Fibroblast of skin of left quadriceps (primary cell): ENCODE data around the gene LRRC75A.

Experiments
- DNase-seq, 2 experiments: peaks; one replicate each; pipeline ENCODE4 v3.0.0-alpha.2; 2013; ENCODE audit warnings: low read depth in 2 of 2

The LRRC75A gene

DNA sequence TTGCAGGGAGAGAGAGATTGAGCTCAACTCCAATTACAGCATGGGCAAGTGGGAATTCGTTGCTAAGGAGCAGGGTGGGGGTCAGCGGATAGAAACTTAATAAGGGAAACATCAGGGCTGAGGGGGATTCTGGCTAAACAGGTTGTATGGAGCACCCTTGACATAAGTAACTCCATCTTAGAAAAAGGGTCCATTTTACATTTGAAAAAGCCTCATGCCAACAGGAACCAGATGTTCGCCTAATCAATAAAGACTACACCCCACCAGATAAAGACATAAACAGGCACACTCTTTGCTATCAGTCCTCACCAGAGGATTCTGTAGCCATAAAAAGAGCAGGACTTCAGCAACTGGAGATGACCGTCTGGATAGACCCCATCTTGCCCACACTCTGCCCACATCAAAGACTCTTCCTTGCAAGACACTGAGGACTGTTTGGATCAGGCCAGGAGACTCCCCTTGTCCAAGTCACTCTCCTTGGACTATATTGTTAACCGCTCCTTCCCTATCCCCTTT, 1.6 kb upstream of the LRRC75A start:
- no peak for DNase-seq

DNA sequence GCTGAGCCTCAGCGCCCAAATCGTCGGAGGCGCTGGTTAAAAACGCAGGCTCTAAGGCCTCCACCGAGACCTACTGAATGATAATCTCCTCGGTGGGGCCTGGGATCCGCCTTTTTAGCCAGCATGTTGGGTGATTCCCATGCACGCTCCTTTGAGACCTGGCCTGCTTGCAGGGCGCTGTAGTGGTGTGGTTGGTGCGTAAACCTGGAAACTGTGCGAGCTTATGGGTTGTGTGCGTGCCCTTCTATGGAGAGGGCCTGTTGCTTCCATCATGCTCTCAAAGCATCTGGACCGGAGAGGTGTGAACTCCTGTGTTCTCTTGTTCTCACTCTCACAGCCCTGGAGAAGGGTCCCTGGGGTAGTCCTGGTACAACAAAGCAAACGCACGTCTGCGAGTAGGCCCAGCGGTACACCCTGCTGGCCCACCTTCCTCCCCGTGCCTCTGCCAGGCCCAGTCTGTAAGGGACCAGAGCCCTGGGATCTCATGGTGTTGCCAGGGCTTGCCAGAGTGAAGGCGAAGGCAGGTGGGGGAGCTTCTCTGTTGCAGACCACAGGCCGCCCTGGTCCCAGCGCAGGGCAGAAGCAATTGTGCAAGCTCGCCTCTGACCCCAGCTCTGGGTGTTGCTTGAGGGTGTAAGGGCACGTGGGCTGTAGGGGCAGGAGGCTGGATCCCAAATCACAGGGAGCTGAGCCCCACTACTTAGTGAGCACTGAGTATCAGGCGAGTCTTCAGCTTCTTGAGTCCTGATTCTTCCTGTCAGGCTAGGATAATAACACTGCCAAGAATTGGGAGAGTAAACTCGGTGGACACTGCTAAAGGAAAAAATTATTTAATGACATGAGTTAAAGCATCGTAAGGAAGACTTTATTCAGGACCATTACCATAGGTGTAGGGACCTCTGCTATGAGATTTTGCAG, 879 bp upstream of the LRRC75A start:
- no peak for DNase-seq

DNA sequence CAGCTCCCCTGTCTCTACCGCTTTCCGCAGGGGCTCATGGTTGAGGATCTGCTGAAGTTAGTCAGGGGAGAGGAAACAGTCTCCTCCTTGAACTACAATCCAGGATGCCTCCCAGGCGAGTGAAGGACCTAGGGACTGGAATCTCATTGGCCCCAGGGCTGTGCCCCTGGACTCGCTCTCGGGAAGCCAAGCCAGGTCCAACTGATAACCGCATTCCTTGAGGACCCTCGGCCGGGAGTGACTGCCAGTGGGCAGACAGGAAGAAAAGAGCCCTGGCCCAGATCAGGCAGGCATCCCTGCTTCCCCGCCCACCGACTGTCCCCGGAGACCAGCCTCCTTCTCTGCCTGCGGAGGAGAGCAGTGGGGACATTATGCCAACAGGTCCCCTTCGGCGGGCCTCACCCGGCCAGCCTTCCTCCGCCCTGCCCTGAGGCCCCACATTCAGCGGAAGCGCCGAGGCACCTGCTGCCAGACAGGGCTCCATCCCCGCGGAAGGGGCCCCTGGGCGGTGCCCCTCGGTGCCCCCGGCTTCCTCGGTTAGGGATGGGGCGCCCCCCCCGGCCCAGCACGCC, 776 bp downstream of the LRRC75A start:
- DNase-seq: no peak

DNA sequence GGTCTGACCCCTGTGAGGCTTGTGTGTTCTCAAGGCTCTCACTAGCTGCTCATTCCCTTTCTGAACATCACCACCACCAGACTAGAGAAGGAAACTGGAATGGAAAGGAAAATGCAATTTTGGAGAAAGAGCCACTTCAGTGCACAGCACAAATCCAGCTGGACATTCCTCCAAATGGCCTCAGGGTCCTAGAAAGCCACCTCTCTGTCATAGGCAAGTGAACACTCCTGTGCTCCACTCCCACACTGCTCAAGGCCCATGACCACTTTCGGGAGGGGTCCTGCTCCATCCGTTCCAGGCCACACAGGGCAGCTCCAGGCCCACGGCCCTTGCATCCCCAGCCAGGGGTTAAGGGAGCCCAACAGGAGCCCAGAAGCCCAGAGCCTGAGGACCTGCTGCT, 2.6 kb downstream of the LRRC75A start:
- DNase-seq: no peak

DNA sequence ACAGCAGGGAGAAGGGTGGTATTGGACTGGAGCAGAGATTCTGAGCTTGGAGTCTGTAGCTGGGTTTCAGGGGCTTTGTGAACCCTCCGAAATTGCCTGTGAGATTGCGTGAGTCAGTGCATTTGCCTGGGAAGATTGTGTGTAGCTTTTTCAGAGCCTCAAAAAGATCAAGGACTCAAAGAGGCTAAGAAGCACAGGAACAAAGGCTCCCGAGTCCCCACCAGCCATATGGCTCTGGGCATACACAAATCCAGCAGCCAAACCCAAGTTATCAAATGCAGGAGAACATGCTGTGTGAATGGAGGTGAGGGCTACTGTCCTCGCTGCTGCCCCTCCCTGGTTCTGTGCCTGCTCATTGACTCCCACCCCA, 3.0 kb downstream of the LRRC75A start:
- DNase-seq: no peak

DNA sequence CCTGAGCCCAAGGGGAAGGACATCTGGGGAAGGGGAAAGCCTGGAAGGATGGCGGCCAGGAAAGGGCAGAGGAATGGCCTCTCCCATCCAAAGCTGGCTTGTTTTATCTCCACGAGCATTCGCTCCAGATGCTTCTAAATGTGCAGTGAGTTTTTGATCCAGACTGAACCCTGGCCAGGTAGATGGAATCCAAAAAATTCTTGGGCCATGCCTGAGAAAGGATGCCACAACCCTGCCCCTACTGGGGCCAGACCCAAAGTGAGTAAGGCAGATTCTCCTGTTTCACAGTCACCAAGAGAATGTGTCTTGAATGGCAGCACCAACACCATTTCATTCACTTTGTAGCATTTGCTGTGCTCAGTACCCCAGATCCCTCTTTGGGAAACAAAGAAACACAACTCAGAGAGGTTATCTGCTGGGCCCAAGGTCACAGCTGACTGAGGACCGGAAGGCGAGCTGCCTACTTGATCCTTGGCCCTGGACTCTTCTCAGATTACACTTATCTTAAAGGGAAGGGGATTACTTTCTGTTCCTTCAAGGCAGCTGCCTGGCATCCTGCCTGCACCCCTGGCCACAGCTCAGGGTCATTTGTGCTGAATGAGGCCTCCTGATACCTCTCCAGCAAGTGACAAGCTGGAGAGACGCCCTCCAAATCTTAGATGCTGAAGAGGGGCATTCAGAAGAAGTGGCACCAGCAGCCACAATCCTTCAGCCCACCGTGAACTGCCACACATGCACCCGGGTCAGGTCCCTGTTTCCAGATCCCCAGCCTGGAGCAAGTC, 3.6 kb downstream of the LRRC75A start:
- no peak for DNase-seq

DNA sequence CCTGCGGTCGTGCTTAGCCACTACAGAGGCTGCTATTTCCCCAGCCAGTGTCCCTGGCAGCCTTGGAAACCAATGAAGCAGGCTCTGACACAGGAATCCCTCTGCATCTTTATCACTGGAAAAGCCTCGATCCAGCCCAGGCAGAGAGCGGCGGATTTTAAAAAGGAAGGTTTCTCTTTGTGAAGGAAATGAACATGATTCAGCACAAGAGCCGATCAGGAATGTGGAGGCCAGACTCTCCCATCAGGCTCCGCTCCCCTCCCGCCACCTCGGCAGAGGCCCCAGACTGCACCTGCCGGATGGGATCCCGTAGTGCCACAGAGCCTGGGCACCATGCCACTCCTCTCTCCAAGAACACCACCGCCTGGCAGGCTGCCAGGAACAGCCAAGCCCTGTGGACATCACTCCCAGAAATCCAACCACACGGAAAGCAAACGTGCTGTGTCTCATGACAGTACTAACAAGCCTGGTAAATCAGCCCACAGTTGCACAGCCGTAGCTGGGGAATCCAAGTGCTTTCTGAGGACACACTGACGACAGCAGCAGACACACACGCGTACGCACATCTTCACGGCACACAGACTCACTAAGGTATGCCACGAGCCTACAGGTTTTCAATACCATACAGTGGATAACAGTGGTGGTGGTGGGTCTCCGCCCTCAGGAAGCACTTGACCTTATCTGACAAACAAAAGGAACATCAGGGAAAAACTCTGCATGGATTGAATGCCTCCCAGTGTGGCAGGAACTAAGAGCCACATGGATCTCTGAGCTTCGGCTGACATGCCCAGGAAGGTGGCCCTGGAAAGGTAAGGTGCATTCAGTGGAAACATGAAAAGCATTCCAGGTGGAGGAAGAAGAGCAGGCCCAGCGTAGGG, 5.4 kb downstream of the LRRC75A start:
- no peak for DNase-seq

DNA sequence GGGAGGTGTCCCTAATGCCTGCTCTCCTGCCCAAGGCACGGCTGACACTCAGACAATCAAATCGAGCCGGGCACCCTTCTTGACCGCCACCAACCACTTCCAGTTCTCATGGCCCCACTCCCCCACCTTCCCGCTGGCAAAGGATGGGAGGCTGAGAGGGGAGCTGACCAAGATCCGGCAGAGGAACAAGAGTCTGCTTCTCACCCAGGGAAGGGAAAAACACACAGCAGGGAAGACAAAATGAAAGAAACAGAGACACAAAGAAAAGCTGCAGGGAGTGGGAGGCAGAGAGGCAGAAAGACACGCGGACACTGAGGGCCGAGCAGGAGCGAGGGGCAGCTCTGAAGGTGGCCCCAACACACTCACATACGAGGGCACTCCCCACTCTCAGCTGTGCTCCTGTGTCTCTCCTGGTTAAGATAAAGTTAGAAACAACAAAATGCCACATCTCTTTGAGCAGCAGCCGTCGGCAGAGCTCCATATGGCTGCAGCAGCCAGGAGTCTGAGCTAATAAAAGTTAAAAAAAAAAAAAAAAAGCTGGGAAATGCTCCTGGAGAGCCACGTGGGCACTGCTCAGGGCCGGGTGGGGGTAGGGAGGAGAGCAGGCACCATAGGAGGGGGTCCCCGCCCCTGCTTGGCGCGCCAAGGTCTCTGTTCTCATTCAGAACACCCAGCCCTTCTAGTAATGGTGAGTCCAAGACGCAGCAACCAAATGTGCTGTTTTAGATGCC, 7.4 kb downstream of the LRRC75A start:
- DNase-seq: no peak

DNA sequence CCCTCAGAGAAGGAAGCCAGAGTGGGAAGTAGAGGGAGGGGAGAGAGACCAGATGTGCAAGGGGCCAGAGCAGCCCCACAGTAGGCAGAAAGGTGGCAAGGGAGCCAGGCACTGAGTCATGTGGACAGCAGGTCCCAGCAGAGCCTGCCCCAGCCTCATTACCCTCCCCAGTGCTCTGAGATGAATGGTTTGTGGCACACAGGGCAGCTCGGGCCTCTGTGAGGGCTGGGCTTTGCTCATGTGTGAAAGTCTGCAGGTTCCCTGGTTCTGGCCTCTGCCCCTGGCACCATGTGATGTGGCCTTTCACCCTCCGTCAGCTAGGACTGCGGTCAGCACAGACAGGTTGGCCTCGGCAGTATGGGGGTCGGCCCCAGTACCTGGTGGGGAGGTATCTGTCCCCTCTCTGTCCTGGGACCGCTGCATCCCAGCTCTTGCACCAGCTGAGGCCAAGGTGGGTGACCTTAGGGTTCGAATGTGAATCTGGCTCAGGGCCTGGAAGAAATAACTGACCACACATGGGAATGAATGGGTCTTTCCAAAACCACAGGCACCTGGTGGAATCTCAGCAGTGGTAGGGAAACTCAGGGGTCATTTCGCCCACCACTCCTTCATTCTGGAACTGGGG, 8.9 kb downstream of the LRRC75A start:
- DNase-seq: no peak

DNA sequence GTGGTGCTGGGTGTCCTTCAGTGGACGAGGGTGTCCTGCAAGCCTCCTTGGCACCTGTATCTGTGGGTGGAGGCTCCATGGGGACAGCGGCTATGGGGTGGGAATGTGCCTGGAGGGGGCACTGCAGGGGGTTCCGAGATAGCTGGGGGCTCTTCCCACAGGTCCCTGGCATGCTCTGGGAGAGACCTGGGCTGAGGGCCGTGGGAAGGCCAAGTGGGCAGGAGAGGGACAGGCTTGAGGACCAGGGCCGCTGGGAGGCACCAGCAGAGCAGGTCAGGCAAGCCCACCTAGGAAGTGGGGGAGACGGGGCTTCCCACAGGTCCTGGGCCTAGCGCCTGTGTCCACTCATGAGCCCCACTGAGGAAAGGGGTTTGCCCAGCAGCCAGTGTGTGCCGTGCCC, 9.7 kb downstream of the LRRC75A start:
- DNase-seq: no peak

DNA sequence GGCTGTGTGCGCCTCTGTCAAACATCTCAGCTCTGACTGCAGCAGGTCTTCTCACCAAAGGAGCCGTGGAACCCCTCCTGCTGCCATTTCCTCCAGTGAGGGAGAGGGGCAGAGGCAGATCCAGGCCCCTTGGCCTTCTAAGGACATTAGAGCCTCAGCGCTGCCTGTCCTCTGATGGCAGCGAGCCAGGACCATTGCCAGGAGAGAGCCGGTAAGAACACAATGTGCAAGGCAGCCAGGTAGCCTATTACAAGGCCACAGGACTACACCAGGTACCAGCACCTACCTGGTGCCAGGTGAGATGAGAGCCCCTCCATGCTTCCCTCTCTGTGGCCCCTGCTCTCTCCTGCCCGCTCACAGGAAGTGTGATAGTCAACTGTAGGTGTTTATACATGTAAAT, 11.0 kb downstream of the LRRC75A start:
- DNase-seq: no peak

DNA sequence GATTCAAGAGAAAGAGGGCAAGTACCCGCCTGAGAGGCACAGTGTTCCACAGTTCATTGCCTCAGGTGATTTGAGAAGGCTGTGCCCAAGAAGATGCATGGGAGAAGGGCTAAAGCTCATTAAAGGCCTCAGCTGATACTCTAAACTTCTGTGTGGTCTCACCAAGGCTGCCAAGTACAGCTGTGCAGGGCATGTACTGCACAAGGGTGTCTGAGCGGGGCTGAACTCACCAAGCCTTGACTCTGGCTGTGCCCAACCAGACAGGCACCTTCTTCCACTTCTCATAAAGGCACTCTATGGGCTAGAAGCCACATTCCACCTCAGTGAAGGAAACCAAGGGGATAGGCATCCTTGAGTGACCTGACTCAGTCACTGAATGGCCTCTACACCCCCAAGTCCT, 12.7 kb downstream of the LRRC75A start:
- no peak for DNase-seq

DNA sequence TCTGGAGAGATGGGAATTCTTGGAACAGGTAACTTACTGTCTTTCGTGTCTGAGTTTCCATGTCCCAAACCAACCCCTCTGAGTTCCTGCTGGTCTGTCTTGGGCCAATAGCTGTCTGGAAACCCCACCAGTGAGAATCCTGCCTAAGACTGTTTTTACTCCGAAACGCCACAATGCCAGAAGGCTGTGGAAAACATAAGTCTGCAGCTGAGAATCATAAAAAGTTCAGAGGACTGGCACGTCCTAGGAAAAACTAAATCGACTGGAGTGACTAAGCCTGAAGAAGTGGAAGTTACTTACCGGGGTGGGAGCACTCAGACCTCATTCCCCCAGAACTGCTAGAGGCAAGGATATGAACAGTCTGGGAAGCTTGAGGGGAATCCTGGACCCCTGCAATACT, 13.3 kb downstream of the LRRC75A start:
- DNase-seq: no peak

DNA sequence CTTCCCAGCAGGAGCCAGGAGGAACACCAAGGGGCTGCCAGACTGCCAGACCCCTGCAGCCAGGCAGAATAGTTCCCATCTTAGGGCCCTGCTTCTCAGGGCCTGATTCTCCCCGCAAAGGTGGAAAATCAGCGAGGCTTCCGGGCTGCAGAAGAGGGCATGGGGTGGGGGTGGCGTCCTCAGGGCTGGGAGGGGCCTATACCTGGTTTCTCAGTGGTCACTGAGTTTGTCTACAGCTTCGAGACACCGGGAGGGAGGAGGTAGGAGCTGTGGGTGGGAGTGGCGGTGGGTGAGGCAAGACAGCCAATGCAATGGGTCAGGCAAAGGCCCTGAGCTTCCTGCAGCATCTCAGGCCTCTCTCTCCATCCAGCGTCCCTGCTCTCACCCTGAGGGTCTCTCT, 14.3 kb downstream of the LRRC75A start:
- DNase-seq: no peak

DNA sequence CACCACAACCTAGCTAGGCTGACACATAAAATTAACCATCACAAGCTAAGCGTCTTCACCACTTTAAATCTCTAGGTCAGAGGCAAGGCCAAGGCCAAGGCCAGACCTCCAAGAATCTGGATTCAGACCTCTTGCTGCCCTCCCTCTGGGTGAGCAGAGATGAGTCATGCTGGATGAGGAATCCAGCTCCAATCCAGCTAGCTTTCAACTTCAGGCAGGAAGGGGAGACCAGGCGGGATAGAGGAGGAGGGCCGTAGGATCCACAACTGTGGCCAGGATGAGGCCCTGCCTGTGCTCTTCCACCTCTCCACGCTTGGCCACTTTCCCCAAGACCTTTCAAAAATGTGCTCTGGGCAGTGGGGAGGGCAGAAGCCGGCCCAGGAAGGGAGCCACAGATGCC, 14.7 kb downstream of the LRRC75A start:
- DNase-seq: peak in 1 of 2 experiments; percentile 48

DNA sequence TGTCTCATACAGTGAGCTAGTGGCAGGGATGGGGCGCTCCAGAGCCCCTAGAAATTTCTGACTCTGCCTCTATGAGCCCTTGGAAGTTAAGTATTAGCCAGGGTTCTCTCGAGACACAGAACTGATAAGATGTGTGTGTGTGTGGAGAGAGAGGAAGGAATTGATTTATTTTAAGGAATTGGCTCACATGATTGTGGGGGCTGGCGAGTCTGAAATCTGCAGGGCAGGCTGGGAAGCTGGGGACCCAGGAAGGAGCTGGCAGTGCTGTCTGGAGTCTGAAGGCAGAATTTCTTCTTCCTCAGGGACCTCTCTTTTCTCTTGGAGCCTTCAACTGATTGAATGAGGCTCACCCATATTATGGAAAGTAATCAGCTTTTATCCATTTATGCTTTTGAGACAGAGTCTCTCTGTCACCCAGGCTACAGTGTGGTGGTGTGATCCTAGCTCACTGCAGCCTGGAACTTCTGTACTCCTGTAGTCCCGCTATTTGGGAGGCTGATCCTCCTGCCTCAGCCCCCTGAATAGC, 16.8 kb downstream of the LRRC75A start:
- no peak for DNase-seq

DNA sequence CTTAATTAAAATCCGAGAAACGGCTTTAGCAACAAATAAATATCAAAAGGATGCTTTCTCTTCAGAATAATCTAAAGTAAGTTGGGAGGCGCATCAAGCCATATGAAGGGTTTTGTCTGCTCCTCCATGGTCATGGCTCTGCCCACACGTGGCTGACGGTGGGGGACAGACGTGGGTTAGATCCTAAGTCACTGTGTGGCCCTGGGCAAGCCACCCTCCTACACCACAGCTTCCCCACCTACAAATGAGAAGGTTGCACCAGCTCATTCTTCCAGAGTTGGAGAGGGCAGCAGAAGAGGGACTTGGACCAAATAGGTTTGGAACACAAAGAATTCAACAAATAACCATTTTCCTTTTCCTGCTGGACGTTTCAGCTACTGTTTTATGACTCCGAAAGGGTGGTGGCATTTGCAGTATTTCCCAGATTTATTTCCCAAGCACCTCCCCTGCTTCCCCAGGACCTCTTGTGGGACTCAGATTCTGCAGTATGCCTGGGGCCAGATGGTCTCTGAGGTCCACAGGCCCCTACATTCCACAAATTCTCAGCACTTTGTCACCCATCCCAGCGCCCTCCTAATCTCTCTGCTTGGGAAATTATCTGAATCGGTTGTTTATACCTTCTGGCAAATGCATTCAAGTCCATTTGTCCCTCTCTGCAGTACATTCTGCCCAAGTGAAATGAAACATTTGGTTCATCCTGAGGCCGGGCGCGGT, 17.8 kb downstream of the LRRC75A start:
- DNase-seq: no peak

DNA sequence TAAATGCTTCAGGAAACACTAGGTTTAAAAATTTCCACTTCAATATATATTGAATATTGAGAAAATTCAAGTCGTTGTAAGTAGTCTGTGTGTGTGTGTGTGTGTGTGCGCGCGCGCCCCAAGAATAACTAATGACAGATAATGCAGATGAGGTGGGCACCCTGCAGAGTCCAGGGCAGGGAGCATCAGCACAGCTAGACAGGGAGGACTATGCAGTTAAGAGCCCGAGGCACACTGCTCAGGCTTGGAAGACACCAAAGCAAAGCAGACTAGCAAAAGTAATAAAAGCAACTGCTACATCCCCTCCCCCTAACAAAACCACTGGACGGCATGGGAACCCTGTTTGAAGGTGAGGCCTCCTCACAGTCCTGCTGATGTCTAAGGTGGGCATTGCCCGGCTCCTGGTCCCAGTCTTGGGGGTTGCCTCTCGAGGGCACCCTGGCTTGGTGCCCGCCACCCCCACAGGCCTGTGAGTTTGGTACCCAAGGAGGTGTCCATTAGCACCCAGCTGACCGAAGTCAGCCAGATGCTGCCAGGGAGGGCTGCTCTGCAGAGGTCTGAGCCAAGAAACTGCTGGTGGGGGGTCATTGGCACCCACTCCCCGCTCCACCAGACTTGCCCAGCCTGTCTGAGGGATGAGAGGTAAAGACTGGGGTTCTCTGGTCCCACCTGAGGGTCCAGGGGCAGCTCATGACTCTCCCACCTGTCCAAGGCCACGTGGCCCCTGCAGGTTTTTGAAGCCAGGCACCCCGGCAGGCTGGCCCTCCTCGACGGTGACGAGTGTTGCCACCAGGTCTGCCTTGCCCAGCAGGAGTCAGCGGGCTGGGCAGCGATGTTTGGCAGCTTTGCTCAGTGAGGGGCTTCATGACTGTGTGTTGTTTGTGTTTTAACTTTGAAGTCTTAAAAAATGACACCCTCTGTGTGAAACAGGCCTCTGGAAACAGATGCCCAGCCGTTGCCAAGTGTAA, 18.7 kb downstream of the LRRC75A start:
- no peak for DNase-seq
